Camera-type eye (tissue), 1 donor: ENCODE data around the gene RTKN2. TPM values are rescaled to one million over a fixed set of nuclear protein-coding genes. Genes with fewer than 3 reads are reported as not detected.

Source experiments
- total RNA-seq: library from RNA; depleted of rRNA; stranded (reverse); fragments of >200 nt; gene quantifications from one replicate; pipeline ENCODE4 v1.2.3, GENCODE V29; 2014

Gene RTKN2
- total RNA-seq, result 13.4 TPM

DNA sequence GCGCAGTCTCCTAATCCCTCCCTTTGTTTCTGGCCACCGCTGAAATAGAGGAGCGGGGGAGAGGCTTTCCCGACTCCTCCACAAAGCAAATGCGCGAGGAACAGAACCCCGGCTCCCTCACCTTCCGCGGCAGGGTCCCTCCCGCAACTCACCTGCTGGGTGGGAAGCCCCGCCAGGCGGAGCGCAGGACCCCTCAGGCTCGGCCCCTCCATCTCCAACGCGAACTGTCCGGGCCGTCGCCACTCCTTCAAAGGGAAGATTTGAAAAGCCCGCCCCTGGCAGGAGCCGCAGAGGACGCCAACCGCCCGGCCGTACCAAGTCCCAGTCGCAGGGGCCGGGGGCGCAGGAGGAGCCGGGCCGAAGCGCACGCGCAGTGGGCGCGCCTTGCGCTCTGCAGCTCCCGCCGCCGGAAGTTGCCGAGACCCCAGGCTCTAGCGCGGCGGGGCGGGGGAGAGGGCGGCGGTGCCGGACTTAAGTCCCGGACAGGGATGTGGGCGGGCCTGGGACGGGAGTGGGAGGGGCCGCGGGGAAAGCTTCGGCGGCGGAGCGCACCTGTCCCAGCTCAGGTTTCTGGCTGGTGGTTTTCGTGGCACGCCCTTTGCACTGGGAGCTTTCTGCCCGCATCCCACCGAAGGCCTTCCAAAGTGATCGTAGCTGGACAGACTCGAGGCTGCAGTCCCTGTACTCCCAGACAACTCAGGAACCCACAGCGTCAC is at the start of gene RTKN2:
TSS of gene RTKN2 (minus strand) at position 446 of the 716 bp plus-strand sequence. CDS start at position 212, 234 bp downstream.

Other genes starting within 250 kb of the RTKN2 start
- 2.9 TPM for gene ZNF365, start 105.5 kb upstream of the RTKN2 start, total RNA-seq